DOHH2 (cell line): Measurements from ENCODE around the gene PLXNB3.

Experiments used
- H3F3A ChIP-seq: fragments of 200-600 bp; sonication (generic), shearing (Covaris generic); 2 replicates; pipeline ENCODE4 v1.6.0; 2016; ENCODE audit warnings: antibody characterized with exemption, mild to moderate bottlenecking; ENCODE audit not compliant: control insufficient read depth, insufficient read depth
- H3K27ac ChIP-seq: fragments of 200-600 bp; sonication (generic); 2 replicates; pipeline ENCODE4 v1.5.1; 2014; ENCODE audit warnings: low read depth, mild to moderate bottlenecking, low read length, moderate library complexity
- H3K27me3 ChIP-seq: fragments of 200-600 bp; sonication (generic); 2 replicates; pipeline ENCODE4 v1.6.1; 2014; ENCODE audit warnings: mild to moderate bottlenecking, low read length, mixed read lengths; ENCODE audit not compliant: control insufficient read depth
- H3K36me3 ChIP-seq: fragments of 200-600 bp; sonication (generic); 2 replicates; pipeline ENCODE4 v1.6.1; 2014; ENCODE audit warnings: mild to moderate bottlenecking, low read length, moderate library complexity, mixed read lengths; ENCODE audit not compliant: control insufficient read depth
- H3K4me1 ChIP-seq: fragments of 200-600 bp; sonication (generic); 2 replicates; pipeline ENCODE4 v1.6.1; 2014; ENCODE audit warnings: mild to moderate bottlenecking, low read length, mixed read lengths; ENCODE audit not compliant: control insufficient read depth
- H3K4me2 ChIP-seq: fragments of 200-600 bp; sonication (generic); 2 replicates; pipeline ENCODE4 v1.6.0; 2014; ENCODE audit warnings: mild to moderate bottlenecking, low read length, moderate library complexity
- H3K4me3 ChIP-seq: fragments of 200-600 bp; sonication (generic); 2 replicates; pipeline ENCODE4 v1.5.1; 2014; ENCODE audit warnings: mild to moderate bottlenecking, low read length, mixed read lengths
- H3K79me2 ChIP-seq: fragments of 200-600 bp; sonication (generic); 2 replicates; pipeline ENCODE4 v1.6.1; 2014; ENCODE audit warnings: mild to moderate bottlenecking, low read length, mixed read lengths; ENCODE audit not compliant: control insufficient read depth
- H3K9me2 ChIP-seq: fragments of 200-600 bp; sonication (generic); replicated peaks from 2 replicates; pipeline ENCODE4 v1.6.1; 2014; ENCODE audit warnings: mild to moderate bottlenecking, low read length, mixed read lengths; ENCODE audit not compliant: control insufficient read depth
- H3K9me3 ChIP-seq: fragments of 200-600 bp; sonication (generic); 2 replicates; pipeline ENCODE4 v1.6.1; 2014; ENCODE audit warnings: antibody characterized with exemption, low read length, mixed read lengths; ENCODE audit not compliant: control insufficient read depth, insufficient read depth
- H4K20me1 ChIP-seq: fragments of 200-600 bp; sonication (generic); 2 replicates; pipeline ENCODE4 v1.6.0; 2014; ENCODE audit warnings: low read depth, mild to moderate bottlenecking, antibody characterized with exemption, low read length, moderate library complexity; ENCODE audit not compliant: control insufficient read depth, insufficient read depth
- CTCF ChIP-seq: fragments of 200-600 bp; sonication (generic); IDR thresholded peaks from one replicate; pipeline ENCODE4 v1.5.1; 2014; ENCODE audit warnings: antibody characterized with exemption, mild to moderate bottlenecking, low read depth, low read length; ENCODE audit not compliant: poor library complexity, severe bottlenecking
- EZH2phosphoT487 ChIP-seq: fragments of 200-600 bp; sonication (generic); IDR thresholded peaks from 2 replicates; pipeline ENCODE4 v1.6.1; 2017; ENCODE audit warnings: borderline replicate concordance, mild to moderate bottlenecking, antibody characterized with exemption, low read length, moderate library complexity, mixed read lengths

PLXNB3 gene

GRCh38 chrX:153819384-153820040 is 55.5 kb downstream of the PLXNB3 start:
- peaks cover 8% of the 10 kb centered on the region for H3K27me3 ChIP-seq
- H3F3A ChIP-seq, result no peaks in the 10 kb centered on the region
- no peaks in the 10 kb centered on the region for H3K9me3 ChIP-seq
- no peaks in the 10 kb centered on the region for H4K20me1 ChIP-seq
- H3K4me3 ChIP-seq, result no peak overlapping the region
- H3K4me1 ChIP-seq, result no peaks in the 10 kb centered on the region
- H3K36me3 ChIP-seq, result no peaks in the 10 kb centered on the region
- no peaks in the 10 kb centered on the region for H3K9me2 ChIP-seq
- TF ChIP-seq EZH2phosphoT487 (no peak), CTCF (no peak)
- no peak overlapping the region for H3K4me2 ChIP-seq
- H3K79me2 ChIP-seq, result no peaks in the 10 kb centered on the region
- no peak overlapping the region for H3K27ac ChIP-seq

- Histone ChIP-seq H3F3A (no peaks in the 10 kb centered on the region), H3K9me3 (no peaks in the 10 kb centered on the region), H3K36me3 (no peaks in the 10 kb centered on the region), H4K20me1 (no peaks in the 10 kb centered on the region), H3K9me2 (no peaks in the 10 kb centered on the region), H3K27ac (no peak overlapping the region), H3K4me3 (no peak overlapping the region), H3K27me3 (peaks cover 8% of the 10 kb centered on the region), H3K79me2 (no peaks in the 10 kb centered on the region), H3K4me2 (no peak overlapping the region), H3K4me1 (no peaks in the 10 kb centered on the region)
- no peak for TF ChIP-seq CTCF
- no peak for TF ChIP-seq EZH2phosphoT487
Measured at GRCh38 chrX:153820601-153821000, 56.6 kb downstream of the PLXNB3 start.

GRCh38 chrX:153821066-153821465 is 57.0 kb downstream of the PLXNB3 start:
- H4K20me1 ChIP-seq, result no peaks in the 10 kb centered on the region
- TF ChIP-seq EZH2phosphoT487, result no peak
- no peak for TF ChIP-seq CTCF
- H3K79me2 ChIP-seq, result no peaks in the 10 kb centered on the region
- H3K9me3 ChIP-seq, result no peaks in the 10 kb centered on the region
- H3F3A ChIP-seq, result no peaks in the 10 kb centered on the region
- no peaks in the 10 kb centered on the region for H3K9me2 ChIP-seq
- H3K27ac ChIP-seq, result no peak overlapping the region
- no peaks in the 10 kb centered on the region for H3K36me3 ChIP-seq
- H3K4me1 ChIP-seq, result no peaks in the 10 kb centered on the region
- H3K4me2 ChIP-seq, result no peak overlapping the region
- no peak overlapping the region for H3K4me3 ChIP-seq
- peaks cover 8% of the 10 kb centered on the region for H3K27me3 ChIP-seq
